NK-92 treated with Interleukin-12 subunit alpha and Interleukin-12 subunit beta, amount 100 ng/mL, for 24 hours (cell line): ENCODE data around the gene SEPTIN2.
"Not testable (repeated sequence)": the region's sequence is repeated elsewhere in the genome, so short reads cannot be mapped to it uniquely, and the experiment has no call there.

ENCODE experiments used
- DNase-seq: peaks from one replicate; lab custom pipeline; 2025; lab: John Stamatoyannopoulos, UW

The SEPTIN2 gene

GRCh38 chr2:241351640-241352031 lies 35.9 kb downstream of the SEPTIN2 start:
- DNase-seq, result no peak

GRCh38 chr2:241352227-241352626 lies 36.5 kb downstream of the SEPTIN2 start:
- DNase-seq, result no peak

GRCh38 chr2:241354668-241355658 lies 39.2 kb downstream of the SEPTIN2 start:
- DNase-seq, result peak; percentile 40

DNA sequence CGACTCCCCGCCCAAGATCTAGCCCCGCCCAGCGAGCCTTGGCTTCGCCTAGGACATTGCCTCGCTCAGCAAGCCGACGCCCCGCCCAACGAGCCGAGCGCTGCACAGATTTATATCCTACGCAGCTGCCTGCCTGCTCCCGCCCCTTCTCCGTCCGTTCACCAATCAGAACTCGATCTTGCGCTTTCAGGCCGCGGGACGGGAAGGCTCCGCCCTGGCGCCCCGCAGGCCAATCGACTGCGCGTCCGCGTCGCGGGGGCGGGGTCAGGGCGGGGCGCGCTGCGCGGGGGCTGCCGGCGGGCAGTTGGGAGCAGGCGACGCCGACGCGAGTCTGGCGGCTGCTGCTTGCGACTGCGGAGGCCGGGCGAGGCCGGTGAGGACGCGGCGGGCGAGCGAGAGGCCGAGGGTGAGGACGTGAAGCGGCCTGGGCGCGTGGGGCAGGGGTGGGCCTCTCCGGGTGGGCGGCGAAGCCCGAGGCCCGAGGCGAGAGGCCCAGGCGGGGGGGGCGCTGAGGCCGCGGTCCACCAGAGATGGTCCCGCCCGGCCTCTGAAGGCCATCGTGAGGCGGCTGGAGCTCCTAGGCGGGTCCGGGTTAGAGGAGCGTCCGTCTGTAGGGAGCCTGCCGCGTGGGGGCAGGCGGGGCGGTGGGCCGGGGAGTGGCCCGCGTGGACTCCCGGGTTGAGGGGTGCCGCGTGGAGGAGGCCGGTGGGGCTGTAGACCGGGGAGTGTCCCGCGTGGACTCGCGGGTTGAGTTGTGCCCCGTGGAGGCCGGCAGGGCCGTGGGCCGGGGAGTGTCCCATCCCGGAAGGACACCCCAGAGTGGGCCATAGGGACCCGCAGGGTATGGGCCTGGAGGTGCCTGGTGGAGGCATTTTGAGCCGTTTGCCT lies 40.5 kb downstream of the SEPTIN2 start, which contains the start of gene FARP2:
Gene FARP2, plus strand, starts transcription at position 303 of the 888 bp plus-strand sequence. CDS start 16,823 bp downstream, outside the sequence.
- peak; percentile 96 for DNase-seq

GRCh38 chr2:241356871-241357260 lies 41.1 kb downstream of the SEPTIN2 start:
- no peak for DNase-seq

DNA sequence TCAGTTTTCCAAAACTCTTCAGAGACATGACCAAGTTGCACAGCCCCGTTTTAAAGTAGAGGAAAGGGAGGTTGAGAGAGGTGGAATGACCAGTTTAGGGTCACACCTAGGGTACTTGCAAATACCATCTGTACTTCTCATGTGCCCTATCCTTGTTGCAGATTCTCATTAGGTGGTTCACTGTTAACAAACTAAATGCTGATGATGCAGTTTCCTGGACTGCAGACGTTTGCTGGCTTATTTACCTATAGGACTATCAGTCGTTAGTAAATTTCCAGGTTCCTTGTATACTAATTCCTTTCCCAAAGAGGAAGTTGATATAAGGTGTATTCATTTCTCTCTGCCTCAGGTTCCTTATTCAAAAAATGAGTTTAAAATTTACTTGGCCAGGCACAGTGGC lies 41.8 kb downstream of the SEPTIN2 start:
- DNase-seq, result no peak

- no peak for DNase-seq
Measured at GRCh38 chr2:241358470-241358869, 42.7 kb downstream of the SEPTIN2 start.

DNA sequence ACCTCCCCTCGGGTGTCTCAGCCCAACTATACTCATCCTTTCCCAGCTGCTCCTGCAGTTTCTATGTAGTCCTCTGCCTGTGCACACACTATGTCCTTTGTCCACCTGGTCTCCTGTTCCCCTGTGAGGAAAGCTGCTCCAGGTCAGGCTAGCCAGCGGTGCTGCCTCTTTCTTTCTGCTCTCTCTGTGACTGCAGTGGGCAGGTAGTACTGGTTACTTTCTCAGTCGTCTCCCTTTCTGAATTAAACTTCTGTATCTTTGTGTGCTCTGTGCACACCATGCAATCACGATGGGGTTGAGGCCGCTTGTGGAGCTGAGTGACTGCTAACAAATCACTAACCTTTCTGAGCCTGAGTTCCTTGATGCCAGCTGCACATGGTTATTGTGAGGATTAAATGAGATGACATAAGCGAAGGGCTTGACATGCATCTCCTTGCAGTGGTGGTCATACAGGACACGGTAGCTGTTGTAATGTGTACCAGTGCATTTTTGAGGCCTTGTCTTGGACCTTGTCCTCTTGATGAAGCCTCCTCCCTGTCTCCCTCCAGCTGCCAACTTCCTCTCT lies 43.8 kb downstream of the SEPTIN2 start:
- DNase-seq, result no peak

DNA sequence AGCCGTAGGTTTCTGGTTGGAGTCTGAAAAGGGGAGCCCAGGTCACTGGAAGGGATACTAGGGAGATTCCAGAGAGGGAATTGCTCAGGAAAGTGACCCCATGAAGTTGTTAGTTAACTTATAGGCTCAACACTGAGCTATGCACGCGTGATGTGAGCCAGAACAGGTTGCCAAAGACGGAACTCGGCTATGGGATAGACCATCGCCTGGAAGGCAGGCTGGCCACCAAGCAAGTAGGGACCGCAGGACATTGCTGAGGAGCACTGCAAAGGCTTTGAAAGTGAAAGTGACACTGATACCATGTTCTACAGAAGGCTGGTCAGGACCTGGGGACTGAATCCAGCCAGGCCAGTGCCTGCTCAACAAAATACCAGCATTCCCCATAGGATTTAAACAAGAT lies 47.7 kb downstream of the SEPTIN2 start:
- DNase-seq, result no peak

GRCh38 chr2:241364781-241365180 lies 49.1 kb downstream of the SEPTIN2 start:
- DNase-seq, result no peak

DNA sequence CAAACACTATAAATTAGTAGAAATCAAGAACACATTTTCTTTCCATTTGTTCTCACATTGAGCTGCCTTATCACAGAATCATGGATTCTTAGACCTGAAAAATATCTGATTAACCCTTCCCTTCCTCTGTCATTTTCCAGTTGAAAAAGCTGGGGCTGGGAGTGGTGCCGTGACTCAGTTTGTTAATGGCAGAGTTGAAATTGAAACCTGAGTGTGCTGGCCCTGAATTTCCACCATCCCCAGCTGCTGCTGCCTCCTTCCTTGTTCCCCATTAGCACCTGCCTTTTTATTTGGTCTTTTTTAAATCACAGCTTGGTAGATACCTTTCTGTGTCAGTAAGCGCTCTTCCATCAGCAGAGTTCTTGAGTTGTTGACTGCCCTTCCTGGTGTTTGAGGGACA lies 51.0 kb downstream of the SEPTIN2 start:
- DNase-seq, result no peak

DNA sequence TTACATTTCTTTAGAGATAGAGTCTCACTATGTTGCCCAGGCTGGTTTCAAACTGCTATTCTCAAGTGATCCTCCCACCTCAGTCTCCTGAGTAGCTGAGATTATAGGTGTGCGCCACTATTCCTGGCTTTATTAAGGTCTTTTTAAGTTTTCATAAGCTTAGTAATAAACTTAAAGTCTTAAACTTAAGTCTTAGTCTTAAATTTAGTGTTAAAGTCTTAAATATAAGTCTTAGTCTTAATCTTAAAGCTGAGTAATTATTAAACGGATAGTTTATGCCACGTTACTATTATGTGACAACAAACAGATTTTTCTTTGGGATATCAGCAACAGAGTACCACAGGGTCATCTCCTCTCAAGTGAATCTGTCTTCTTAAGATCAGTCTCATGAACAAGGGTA lies 52.9 kb downstream of the SEPTIN2 start:
- no peak for DNase-seq

DNA sequence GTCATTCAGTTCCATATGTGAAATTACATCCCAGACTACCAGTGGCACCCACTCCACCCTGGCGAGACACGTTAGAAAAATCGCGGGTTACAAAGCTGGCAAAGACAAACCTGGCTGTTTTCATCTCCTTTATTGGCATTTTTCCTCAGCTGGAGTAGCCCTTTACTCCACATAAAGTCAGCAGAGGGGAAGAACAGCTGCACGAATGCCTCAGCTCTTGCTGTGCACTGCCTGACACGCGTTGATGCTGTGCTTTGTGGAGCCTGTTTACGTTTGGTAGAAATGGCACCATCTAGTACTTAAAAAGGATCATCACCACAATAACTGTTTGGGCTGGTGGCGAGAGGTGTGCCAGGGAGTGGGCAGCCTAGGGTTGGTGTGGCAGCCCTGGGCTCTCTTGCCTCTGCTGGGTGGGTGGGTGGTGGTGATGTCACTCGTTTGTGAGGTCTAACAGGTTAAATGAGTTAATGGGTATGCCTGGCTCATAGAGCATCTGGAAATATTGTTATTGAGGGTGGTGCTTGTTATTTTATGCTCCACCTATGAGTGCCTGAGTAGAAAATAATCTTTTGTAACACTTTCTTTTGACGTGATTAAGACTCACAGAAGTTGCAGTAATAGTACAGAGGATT lies 56.8 kb downstream of the SEPTIN2 start:
- DNase-seq, result no peak

DNA sequence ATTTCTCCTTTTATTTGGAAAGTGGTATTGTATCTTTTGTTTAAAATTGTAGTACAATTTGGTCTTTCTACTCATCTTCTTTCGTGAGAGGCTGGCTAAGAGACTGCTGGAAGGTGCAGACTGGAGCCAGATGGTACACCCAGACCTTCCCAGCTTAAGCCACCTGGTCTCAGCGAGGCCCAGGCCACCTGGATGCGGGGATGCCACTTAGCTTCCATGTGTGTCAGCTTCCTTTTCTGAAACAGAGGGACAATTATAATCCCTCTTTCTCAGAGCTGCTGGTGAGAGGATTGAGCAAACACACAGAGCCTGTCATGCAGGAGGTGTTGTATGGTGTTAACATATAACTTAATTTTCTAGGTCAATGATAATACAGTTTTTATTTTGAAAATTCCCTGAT lies 57.7 kb downstream of the SEPTIN2 start:
- no peak for DNase-seq

- not testable (repeated sequence) for DNase-seq
Measured at GRCh38 chr2:241373906-241374305, 58.2 kb downstream of the SEPTIN2 start.

- no peak for DNase-seq
Measured at GRCh38 chr2:241375300-241375699, 59.6 kb downstream of the SEPTIN2 start.

- no peak for DNase-seq
Measured at GRCh38 chr2:241376808-241377207, 61.1 kb downstream of the SEPTIN2 start.

- DNase-seq, result no peak
Measured at GRCh38 chr2:241378816-241379215, 63.1 kb downstream of the SEPTIN2 start.

- DNase-seq, result no peak
Measured at GRCh38 chr2:241379481-241380480, 64.1 kb downstream of the SEPTIN2 start.

DNA sequence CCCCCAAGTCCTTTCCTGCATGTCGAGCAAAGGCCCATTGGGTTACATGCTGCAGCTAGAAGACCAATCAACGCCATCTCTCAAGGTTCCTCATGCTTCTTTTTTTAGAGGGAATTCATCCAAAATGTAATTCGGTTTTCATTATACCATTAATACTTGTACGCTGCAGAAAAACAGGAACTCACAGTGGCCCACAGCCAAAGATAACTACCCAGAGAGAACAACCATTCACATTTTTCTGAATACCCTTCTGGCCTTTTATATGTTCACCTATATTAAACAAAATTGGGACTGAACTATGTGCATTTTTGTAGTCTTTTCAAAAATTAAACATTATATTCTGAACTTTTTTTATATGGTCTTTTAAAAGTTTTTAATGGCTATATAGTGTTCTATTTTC lies 66.1 kb downstream of the SEPTIN2 start:
- no peak for DNase-seq

DNA sequence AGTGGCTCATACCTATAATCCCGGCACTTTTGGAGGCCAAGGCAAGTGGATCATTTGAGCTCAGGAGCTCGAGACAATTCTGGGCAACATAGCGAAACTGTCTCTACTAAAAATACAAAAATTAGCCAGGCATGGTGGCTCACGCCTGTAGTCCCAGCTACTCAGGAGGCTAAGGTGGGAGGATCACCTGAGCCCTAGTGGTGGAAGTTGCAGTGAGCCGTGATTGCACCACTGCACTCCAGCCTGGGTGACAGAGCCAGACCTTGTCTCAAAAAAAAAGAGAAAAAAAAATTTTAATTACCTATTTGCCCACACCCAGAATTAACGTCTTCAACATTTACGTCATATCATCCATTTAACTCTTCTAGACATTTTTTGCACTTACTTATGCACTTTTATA lies 69.7 kb downstream of the SEPTIN2 start:
- not testable (repeated sequence) for DNase-seq
